Parathyroid adenoma (tissue), 2 donors: Measurements from ENCODE around the gene HAUS7.

Experiments
- H2AFZ ChIP-seq: fragments of 300-600 bp; sonication (generic); one replicate; pipeline ENCODE4 v1.7.0; 2017; ENCODE audit warnings: antibody characterized with exemption, mild to moderate bottlenecking
- H3K27ac ChIP-seq: fragments of 300-600 bp; sonication (generic); one replicate; pipeline ENCODE4 v1.7.0; 2017
- H3K27me3 ChIP-seq: fragments of 300-600 bp; sonication (generic); one replicate; pipeline ENCODE4 v1.7.0; 2017; ENCODE audit warnings: low read length; ENCODE audit not compliant: control insufficient read depth, insufficient read depth
- H3K36me3 ChIP-seq: fragments of 300-600 bp; sonication (generic); one replicate; pipeline ENCODE4 v1.7.0; 2017; ENCODE audit warnings: low read length; ENCODE audit not compliant: control insufficient read depth, insufficient read depth
- H3K4me1 ChIP-seq: fragments of 300-600 bp; sonication (generic); one replicate; pipeline ENCODE4 v1.7.0; 2017; ENCODE audit warnings: control low read depth
- H3K4me2 ChIP-seq: fragments of 300-600 bp; sonication (generic); one replicate; pipeline ENCODE4 v1.7.0; 2017; ENCODE audit warnings: low read length
- H3K4me3 ChIP-seq: fragments of 300-600 bp; sonication (generic); one replicate; pipeline ENCODE4 v1.7.0; 2017; ENCODE audit warnings: low read depth, low read length
- H3K79me2 ChIP-seq: fragments of 300-600 bp; sonication (generic); one replicate; pipeline ENCODE4 v1.7.0; 2017; ENCODE audit warnings: control low read depth
- H3K9ac ChIP-seq: fragments of 300-600 bp; sonication (generic); one replicate; pipeline ENCODE4 v1.7.0; 2017; ENCODE audit warnings: mild to moderate bottlenecking
- H3K9me3 ChIP-seq: fragments of 300-600 bp; sonication (generic); one replicate; pipeline ENCODE4 v1.7.0; 2017; ENCODE audit warnings: low read length; ENCODE audit not compliant: control insufficient read depth
- CTCF ChIP-seq: fragments of 300-600 bp; sonication (generic); IDR thresholded peaks from one replicate; pipeline ENCODE4 v1.7.0; 2017; ENCODE audit warnings: antibody characterized with exemption, mild to moderate bottlenecking
- donor health status: primary hyperparathyroidism.

HAUS7 gene

GRCh38 chrX:153441296-153441695 is 29.1 kb downstream of the HAUS7 start:
- no peak for TF ChIP-seq CTCF
- H3K9ac ChIP-seq, result no peak overlapping the region
- H3K27me3 ChIP-seq, result no peaks in the 10 kb centered on the region

GRCh38 chrX:153440556-153441135 is 29.7 kb downstream of the HAUS7 start:
- no peaks in the 10 kb centered on the region for H3K9me3 ChIP-seq
- H3K4me1 ChIP-seq, result peaks cover 3% of the 10 kb centered on the region
- no peaks in the 10 kb centered on the region for H3K36me3 ChIP-seq
- no peak overlapping the region for H2AFZ ChIP-seq
- no peaks in the 10 kb centered on the region for H3K79me2 ChIP-seq
- H3K27me3 ChIP-seq, result no peaks in the 10 kb centered on the region
- H3K27ac ChIP-seq, result no peak overlapping the region
- H3K4me3 ChIP-seq, result no peak overlapping the region
- H3K4me2 ChIP-seq, result no peak overlapping the region
- no peak for TF ChIP-seq CTCF
- no peak overlapping the region for H3K9ac ChIP-seq

More at GRCh38 chrX:153441296-153441695, 29.1 kb downstream of the HAUS7 start:
- Histone ChIP-seq H3K79me2 (no peaks in the 10 kb centered on the region), H3K9me3 (no peaks in the 10 kb centered on the region), H3K27ac (no peak overlapping the region), H3K4me1 (peaks cover 3% of the 10 kb centered on the region), H3K4me2 (no peak overlapping the region), H3K36me3 (no peaks in the 10 kb centered on the region), H3K4me3 (no peak overlapping the region), H2AFZ (no peak overlapping the region)

- no peak for TF ChIP-seq CTCF
- H3K9ac ChIP-seq, result no peak overlapping the region
- H3K79me2 ChIP-seq, result no peaks in the 10 kb centered on the region
These were observed 30.4 kb downstream of the HAUS7 start for GRCh38 chrX:153439977-153440376.

GRCh38 chrX:153438532-153438931 is 31.8 kb downstream of the HAUS7 start:
- peak; percentile 46 for TF ChIP-seq CTCF
- Histone ChIP-seq H3K79me2 (no peaks in the 10 kb centered on the region), H3K4me2 (no peak overlapping the region), H3K4me3 (no peak overlapping the region), H3K36me3 (no peaks in the 10 kb centered on the region), H3K27me3 (no peaks in the 10 kb centered on the region), H3K9me3 (no peaks in the 10 kb centered on the region), H3K9ac (no peak overlapping the region), H3K27ac (no peak overlapping the region), H2AFZ (no peak overlapping the region), H3K4me1 (peaks cover 3% of the 10 kb centered on the region)

More at GRCh38 chrX:153439977-153440376, 30.4 kb downstream of the HAUS7 start:
- no peak overlapping the region for H3K27ac ChIP-seq
- no peak overlapping the region for H3K4me3 ChIP-seq
- H3K4me1 ChIP-seq, result peaks cover 3% of the 10 kb centered on the region
- H3K27me3 ChIP-seq, result no peaks in the 10 kb centered on the region
- no peak overlapping the region for H3K4me2 ChIP-seq
- no peaks in the 10 kb centered on the region for H3K9me3 ChIP-seq
- no peak overlapping the region for H2AFZ ChIP-seq
- no peaks in the 10 kb centered on the region for H3K36me3 ChIP-seq

- Histone ChIP-seq H3K4me3 (no peak overlapping the region), H3K9me3 (no peaks in the 10 kb centered on the region), H3K4me1 (peaks cover 3% of the 10 kb centered on the region), H2AFZ (no peak overlapping the region), H3K9ac (no peak overlapping the region), H3K27me3 (no peaks in the 10 kb centered on the region), H3K36me3 (no peaks in the 10 kb centered on the region), H3K27ac (no peak overlapping the region), H3K4me2 (no peak overlapping the region), H3K79me2 (no peaks in the 10 kb centered on the region)
- TF ChIP-seq CTCF, result no peak
These were observed 34.5 kb downstream of the HAUS7 start for GRCh38 chrX:153435845-153436244.
